A549 (cell line): ENCODE data around the gene SF1. TPM values are rescaled to one million over a fixed set of nuclear protein-coding genes. Genes with fewer than 3 reads are reported as not detected.

Source experiments
- ATAC-seq, 2 experiments: fragments of 200-7000 bp in 1 of 2; fragments of >200 bp in 1 of 2; cut with Nextera tagmentation in 1 of 2; cut with Tn5 transposase in 1 of 2; 3 replicates each; pipeline versions ENCODE4 v1.8.0 to v1.9.1; 2018 to 2020; ENCODE audit warnings: mild to moderate bottlenecking in 1 of 2, moderate library complexity in 1 of 2
- CTCF ChIA-PET: fragments of 300-600 bp; sonication (Branson Sonifier 250); formaldehyde crosslinking; extraction: SDS; loops from one replicate; lab custom pipeline; 2021; ENCODE audit warnings: antibody characterized with exemption, inconsistent platforms; lab: Yijun Ruan, JAX
- POLR2A ChIA-PET: fragments of 350-600 bp; formaldehyde crosslinking; extraction: SDS; loops from one replicate; lab custom pipeline; 2021; ENCODE audit warnings: antibody characterized with exemption, inconsistent platforms; lab: Yijun Ruan, JAX
- DNase-seq, 2 experiments: peaks; one replicate each; pipeline versions ENCODE4 v3.0.0 to v3.0.0-alpha.2; 2011 to 2016; ENCODE audit warnings: low read depth in 1 of 2, low spot score in 1 of 2
- FAIRE-seq: peaks from 2 replicates; lab custom pipeline; 2011; peaks lifted over from hg19 to GRCh38; lab: Jason Lieb, UNC
- H3K27ac ChIP-seq, 2 experiments: fragments of >200 bp; sonication (Bioruptor Twin); formaldehyde crosslinking; 3 replicates each; pipeline ENCODE4 v1.5.1; 2016 to 2017
- H3K4me1 ChIP-seq: fragments of >200 bp; sonication (Bioruptor Twin); formaldehyde crosslinking; 3 replicates; pipeline ENCODE4 v1.6.1; 2016
- H3K4me2 ChIP-seq: fragments of >200 bp; sonication (Bioruptor Twin); formaldehyde crosslinking; 3 replicates; pipeline ENCODE4 v1.6.1; 2016
- H3K4me3 ChIP-seq: fragments of >200 bp; sonication (Bioruptor Twin); formaldehyde crosslinking; 3 replicates; pipeline ENCODE4 v1.5.1; 2016
- H3K9me3 ChIP-seq: fragments of >200 bp; sonication (Bioruptor Twin); formaldehyde crosslinking; 3 replicates; pipeline ENCODE4 v1.6.1; 2016
- CBX8 ChIP-seq: fragments of 200-600 bp; sonication (generic); IDR thresholded peaks from 2 replicates; pipeline ENCODE4 v1.6.1; 2016
- CHD2 ChIP-seq: fragments of 150-350 bp; IDR thresholded peaks from 2 replicates; pipeline ENCODE4 v1.6.1; 2014; ENCODE audit warnings: low read length; ENCODE audit not compliant: partially characterized antibody
- EHF ChIP-seq: fragments of 250-450 bp; sonication (Bioruptor Pico); IDR thresholded peaks from 2 replicates; pipeline ENCODE4 v1.5.0; 2020; ENCODE audit warnings: mild to moderate bottlenecking
- HOXB5 ChIP-seq: fragments of 250-450 bp; sonication (Bioruptor Pico); IDR thresholded peaks from 2 replicates; pipeline ENCODE4 v1.5.0; 2020; ENCODE audit warnings: mild to moderate bottlenecking, moderate library complexity
- POLR2AphosphoS2 ChIP-seq: conservative IDR thresholded peaks from 2 replicates; pipeline ENCODE4 v1.6.1; 2012; ENCODE audit warnings: low read length, improper control_type of control experiment, inconsistent platforms
- RARB ChIP-seq: fragments of 250-450 bp; sonication (Bioruptor Pico); IDR thresholded peaks from 2 replicates; pipeline ENCODE4 v1.8.0; 2021; ENCODE audit warnings: mild to moderate bottlenecking, moderate library complexity
- SMC3 ChIP-seq: fragments of >200 bp; sonication (Bioruptor Twin); formaldehyde crosslinking; IDR thresholded peaks from 3 replicates; pipeline ENCODE4 v1.6.1; 2018; ENCODE audit warnings: inconsistent platforms
- WGBS: methylation state at CpG from one replicate; pipeline ENCODE4 v1.1.6; 2017; ENCODE audit errors: missing lambda C conversion rate; 5-methylcytosine and 5-hydroxymethylcytosine counted together
- polyA plus RNA-seq, 4 experiments: library from polyadenylated mRNA; depleted of rRNA in 3 of 4; stranded (reverse); fragments of >200 nt; fragmentation: RNase III in 1 of 4; extraction: RNeasy Plus Mini Kit Qiagen cat#74134 plus additional on column Dnase treatment in 1 of 4; gene quantifications; 2 replicates in 3 of 4; 3 replicates in 1 of 4; pipeline ENCODE4 v1.2.3, GENCODE V29; 2011 to 2017
- TF ChIP-seq, protein P1 (sequence below): fragments of 200-600 bp; sonication (generic); IDR thresholded peaks from 2 replicates; pipeline ENCODE4 v1.6.1; 2016; ENCODE audit warnings: antibody characterized with exemption, mild to moderate bottlenecking, moderate library complexity
- TF ChIP-seq, protein P2 (sequence below): fragments of 250-450 bp; sonication (Bioruptor Pico); IDR thresholded peaks from 2 replicates; pipeline ENCODE4 v1.5.0; 2020; ENCODE audit warnings: low read depth, mild to moderate bottlenecking, moderate library complexity
- TF ChIP-seq, protein P3 (sequence below): fragments of 150-350 bp; IDR thresholded peaks from 2 replicates; pipeline ENCODE4 v1.6.1; 2014; ENCODE audit warnings: low read depth, mild to moderate bottlenecking, low read length

SF1 gene
- polyA plus RNA-seq, 2 of the 4 experiments (the other 2 are of a cell fraction): 104 to 310 TPM

DNA sequence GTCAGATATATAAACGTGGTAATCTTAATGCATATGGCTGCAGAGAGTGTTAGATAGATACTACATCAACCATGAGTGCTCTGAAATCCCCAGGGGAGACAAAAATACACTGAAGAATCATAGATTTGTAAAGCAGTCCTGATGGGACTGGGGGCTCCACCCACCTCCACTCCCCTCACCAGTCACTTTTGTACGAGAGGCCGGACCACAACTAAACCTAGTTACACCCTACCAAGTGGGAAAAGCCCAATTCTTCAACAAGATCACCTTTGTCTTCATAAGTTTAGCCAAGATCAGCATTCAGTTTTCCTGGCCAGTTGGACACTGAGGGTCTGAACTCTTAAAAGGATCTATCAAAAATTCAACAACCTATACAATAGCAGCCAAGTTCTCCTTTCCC, 1.5 kb downstream of the SF1 start (continued):
- TF ChIP-seq, protein P1, sequence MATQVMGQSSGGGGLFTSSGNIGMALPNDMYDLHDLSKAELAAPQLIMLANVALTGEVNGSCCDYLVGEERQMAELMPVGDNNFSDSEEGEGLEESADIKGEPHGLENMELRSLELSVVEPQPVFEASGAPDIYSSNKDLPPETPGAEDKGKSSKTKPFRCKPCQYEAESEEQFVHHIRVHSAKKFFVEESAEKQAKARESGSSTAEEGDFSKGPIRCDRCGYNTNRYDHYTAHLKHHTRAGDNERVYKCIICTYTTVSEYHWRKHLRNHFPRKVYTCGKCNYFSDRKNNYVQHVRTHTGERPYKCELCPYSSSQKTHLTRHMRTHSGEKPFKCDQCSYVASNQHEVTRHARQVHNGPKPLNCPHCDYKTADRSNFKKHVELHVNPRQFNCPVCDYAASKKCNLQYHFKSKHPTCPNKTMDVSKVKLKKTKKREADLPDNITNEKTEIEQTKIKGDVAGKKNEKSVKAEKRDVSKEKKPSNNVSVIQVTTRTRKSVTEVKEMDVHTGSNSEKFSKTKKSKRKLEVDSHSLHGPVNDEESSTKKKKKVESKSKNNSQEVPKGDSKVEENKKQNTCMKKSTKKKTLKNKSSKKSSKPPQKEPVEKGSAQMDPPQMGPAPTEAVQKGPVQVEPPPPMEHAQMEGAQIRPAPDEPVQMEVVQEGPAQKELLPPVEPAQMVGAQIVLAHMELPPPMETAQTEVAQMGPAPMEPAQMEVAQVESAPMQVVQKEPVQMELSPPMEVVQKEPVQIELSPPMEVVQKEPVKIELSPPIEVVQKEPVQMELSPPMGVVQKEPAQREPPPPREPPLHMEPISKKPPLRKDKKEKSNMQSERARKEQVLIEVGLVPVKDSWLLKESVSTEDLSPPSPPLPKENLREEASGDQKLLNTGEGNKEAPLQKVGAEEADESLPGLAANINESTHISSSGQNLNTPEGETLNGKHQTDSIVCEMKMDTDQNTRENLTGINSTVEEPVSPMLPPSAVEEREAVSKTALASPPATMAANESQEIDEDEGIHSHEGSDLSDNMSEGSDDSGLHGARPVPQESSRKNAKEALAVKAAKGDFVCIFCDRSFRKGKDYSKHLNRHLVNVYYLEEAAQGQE: no peak
- no peak for TF ChIP-seq HOXB5 (CRISPR knock-in tag)

DNA sequence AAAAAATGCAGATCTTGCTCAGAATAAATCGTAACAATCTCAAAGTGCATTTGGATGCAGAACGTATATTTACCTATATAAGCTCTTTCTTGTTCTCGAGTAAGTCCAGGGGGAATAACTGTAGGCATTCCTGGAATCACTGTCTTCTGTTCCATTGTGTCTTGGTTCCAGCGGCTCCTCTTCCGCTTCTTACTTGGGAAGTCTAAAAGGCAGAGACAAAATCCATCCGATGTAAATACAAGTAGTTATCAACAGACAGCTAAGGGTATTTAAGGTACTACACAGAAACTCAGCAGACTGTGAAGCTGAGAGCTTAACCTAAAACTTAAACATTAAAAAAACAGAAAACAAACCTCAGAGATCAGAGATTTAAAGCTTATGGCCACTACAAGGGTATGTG, 1.9 kb downstream of the SF1 start:
- no peak for ATAC-seq
- Histone ChIP-seq H3K9me3 (no peaks in the 10 kb centered on the region), H3K4me3 (peak overlapping the region; percentile 90), H3K4me1 (peaks cover 43% of the 10 kb centered on the region), H3K27ac (no peak overlapping the region), H3K4me2 (peak overlapping the region; percentile 92)
- TF ChIP-seq CHD2: no peak
- TF ChIP-seq RARB (CRISPR knock-in tag): no peak
- TF ChIP-seq POLR2AphosphoS2: no peak
- TF ChIP-seq HOXB5 (CRISPR knock-in tag): no peak
- TF ChIP-seq, protein P2, sequence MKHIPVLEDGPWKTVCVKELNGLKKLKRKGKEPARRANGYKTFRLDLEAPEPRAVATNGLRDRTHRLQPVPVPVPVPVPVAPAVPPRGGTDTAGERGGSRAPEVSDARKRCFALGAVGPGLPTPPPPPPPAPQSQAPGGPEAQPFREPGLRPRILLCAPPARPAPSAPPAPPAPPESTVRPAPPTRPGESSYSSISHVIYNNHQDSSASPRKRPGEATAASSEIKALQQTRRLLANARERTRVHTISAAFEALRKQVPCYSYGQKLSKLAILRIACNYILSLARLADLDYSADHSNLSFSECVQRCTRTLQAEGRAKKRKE (CRISPR knock-in tag): no peak
- no peak for TF ChIP-seq CBX8
- TF ChIP-seq, protein P1: no peak
- TF ChIP-seq, protein P3, sequence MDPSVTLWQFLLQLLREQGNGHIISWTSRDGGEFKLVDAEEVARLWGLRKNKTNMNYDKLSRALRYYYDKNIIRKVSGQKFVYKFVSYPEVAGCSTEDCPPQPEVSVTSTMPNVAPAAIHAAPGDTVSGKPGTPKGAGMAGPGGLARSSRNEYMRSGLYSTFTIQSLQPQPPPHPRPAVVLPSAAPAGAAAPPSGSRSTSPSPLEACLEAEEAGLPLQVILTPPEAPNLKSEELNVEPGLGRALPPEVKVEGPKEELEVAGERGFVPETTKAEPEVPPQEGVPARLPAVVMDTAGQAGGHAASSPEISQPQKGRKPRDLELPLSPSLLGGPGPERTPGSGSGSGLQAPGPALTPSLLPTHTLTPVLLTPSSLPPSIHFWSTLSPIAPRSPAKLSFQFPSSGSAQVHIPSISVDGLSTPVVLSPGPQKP: no peak
- 73% methylated on average over 6 of the region's 6 CpGs for WGBS
- ChIA-PET CTCF (interaction anchor here (1.0 to 5.7 kb wide), 3 partner anchors 11 to 476 kb away, joined by 3 to 73 read pairs (median 14); no protein-coding TSS in a partner anchor), POLR2A (interaction anchor here (1.5 kb wide), 1 partner anchor 16 kb away, joined by 4 read pairs; no protein-coding TSS in a partner anchor)
- DNase-seq: no peak
- no peak for FAIRE-seq

DNA sequence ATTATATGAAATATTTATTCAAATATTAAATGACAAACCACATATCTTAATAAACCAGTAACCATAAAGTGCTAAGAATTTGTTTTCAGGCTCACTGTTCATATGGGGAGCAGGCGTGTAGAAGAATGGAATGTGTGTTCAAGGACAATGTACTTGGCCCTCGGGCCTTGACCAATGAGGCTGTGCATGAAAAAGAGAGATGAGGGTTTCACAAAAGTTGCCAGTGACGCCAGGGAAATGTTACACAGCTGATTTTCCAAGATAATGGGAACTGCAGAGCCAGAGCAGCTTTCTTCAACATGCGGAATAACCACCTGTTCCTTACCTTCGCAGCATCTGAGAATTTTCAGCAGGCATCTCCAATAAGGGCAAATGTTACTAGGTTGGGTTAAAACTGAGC, 4.2 kb downstream of the SF1 start:
- TF ChIP-seq EHF (CRISPR knock-in tag): 0 out of 2 replicates have a peak, but pooled peaks have one; percentile 34
- no peak for TF ChIP-seq SMC3
- CTCF ChIA-PET: interaction anchor here (1.0 to 5.7 kb wide), 5 partner anchors 9 to 74 kb away, joined by 3 to 73 read pairs (median 10); partner anchors contain the start of gene RASGRP2
- no peaks in the 10 kb centered on the region for H3K9me3 ChIP-seq
- POLR2A ChIA-PET: no interaction called here
- peaks cover 37% of the 10 kb centered on the region for H3K4me1 ChIP-seq
- ATAC-seq (no peak), DNase-seq (no peak), FAIRE-seq (no peak)
- 96% methylated on average over 5 of the region's 5 CpGs for WGBS
- no peak overlapping the region for H3K4me2 ChIP-seq
- no peak overlapping the region for H3K4me3 ChIP-seq
- no peak overlapping the region for H3K27ac ChIP-seq
